GM19455 (cell line): Measurements from ENCODE around the gene SLC16A11.
"Not testable (repeated sequence)": the region's sequence is repeated elsewhere in the genome, so short reads cannot be mapped to it uniquely, and the experiment has no call there.

Experiments used
- ATAC-seq: cut with Tn5 transposase; IDR thresholded peaks from one replicate; pipeline ENCODE4 v1.9.1; 2021; ENCODE audit not compliant: unreplicated experiment

SLC16A11 gene

DNA sequence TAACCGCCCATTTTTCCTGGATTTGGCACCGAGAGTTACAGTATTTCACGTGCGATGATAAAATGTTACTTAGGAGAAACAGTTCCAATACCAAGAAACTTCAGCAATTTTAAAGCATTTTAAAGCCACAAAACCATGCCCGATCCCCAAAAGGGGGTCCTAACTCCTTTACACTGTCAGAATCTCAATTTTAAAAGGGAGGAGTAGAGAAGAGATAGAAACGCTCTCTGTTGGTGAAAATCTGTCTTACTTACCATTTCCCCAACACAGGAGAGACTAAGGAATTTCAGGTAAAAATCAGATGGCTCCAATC lies 32.0 kb downstream of the SLC16A11 start:
- no peak for ATAC-seq

DNA sequence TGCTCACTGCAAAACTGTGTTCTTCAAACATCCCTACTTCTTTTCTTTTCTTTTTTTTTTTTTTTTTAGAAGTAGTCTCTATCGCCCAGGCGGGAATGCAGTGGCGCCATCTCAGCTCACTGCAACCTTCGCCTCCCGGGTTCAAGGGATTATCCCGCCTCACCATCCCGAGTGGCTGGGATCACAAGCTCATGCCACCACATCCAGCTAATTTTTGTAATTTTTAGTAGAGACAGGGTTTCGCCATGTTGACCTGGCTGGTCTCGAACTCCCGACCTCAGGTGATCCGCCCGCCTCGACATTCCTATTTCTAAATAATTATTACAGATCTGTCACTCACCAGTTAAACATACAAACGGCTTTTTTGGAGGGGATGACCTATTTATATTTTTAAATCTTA lies 32.5 kb downstream of the SLC16A11 start:
- no peak for ATAC-seq

DNA sequence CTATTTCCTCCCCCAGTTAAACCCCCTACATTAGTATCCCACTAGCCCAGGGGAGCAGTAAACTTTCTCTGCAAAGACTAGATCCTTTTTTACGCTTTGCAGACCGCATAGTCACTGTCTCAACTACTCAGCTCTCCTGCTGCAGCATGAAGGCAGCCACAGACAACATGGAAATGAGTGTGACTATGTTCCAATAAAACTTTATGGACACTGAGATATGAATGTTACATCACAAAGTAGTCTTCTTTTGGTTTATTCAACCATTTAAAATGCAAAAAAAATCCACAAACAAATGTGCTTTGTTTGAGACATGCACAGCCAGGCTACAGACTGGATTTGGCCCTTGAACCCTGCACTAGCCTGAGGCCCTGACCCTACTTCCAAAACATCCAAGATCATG lies 33.4 kb downstream of the SLC16A11 start:
- ATAC-seq, result no peak

DNA sequence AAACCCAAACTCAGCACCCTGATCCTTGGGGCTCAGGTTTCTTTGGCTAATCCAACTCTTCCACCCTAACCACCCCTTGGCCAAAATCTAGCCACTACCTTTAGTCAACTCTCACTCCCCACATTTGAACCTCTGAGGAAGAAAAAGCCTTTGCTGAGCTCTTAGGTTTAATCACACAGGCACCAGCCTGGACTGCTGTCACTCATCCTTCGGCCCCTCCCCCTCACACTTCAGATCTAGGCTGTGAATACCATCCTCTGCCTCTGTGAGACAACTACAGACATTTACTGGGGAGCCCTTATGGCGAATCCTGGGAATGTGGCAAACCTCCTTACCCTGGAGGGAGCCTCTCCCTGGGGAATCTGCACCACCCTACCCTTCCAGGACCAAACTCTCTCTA lies 36.7 kb downstream of the SLC16A11 start:
- ATAC-seq, result no peak

GRCh38 chr17:7005716-7006115 lies 38.2 kb downstream of the SLC16A11 start:
- no peak for ATAC-seq

- ATAC-seq, result no peak
Measured at GRCh38 chr17:7004398-7005253, 39.3 kb downstream of the SLC16A11 start.

DNA sequence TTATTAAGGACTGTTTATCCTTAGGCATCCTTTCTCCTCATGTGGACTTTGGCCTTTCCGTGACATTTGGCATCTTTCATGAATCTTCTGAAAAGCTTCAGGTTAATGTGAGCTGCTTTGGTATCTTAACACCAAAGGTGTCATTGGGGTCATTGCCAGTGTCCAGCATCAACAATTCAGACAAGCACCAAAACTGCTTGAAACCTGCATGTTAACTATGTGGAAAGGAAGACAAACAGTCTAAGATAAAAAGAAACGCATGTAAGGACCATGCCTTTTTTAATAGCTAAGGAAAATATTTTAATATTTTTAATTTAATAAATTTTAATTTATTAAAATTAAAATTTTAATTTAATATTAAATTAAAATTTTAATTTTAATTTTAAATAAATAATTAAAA lies 40.1 kb downstream of the SLC16A11 start:
- no peak for ATAC-seq

- ATAC-seq, result no peak
Measured at GRCh38 chr17:7002288-7003047, 41.4 kb downstream of the SLC16A11 start.

DNA sequence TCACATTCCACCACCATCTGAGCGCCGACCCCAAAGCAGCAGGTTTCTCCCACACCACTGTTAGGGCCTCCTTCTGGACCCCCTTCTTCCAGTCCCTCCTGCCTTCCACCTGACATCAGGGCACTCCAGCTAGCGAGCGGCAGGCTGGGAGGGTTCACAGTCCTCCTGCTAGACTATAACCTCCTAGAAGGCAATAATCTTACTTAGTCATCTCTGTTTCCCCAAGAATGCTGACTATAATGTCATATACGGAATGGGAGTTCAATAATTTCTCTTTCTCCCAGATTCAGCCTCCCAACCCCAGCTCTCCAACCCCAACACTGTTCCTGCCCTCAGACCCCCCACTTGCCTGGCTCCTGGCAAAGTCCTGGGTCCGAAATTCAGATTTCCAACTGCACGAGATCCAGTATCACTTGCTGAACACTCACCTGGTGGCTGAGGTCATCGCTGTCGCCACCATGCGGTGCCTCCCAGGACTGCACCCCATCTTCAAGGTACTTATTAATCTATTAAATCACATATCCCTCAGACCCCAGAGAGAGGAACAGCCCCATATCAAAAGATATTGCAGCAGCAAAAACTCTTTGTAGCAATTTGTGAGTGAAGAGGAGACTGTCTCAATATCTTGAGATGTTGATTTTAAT lies 42.5 kb downstream of the SLC16A11 start:
- no peak for ATAC-seq

- ATAC-seq, result no peak
Measured at GRCh38 chr17:6998855-6999508, 44.9 kb downstream of the SLC16A11 start.

DNA sequence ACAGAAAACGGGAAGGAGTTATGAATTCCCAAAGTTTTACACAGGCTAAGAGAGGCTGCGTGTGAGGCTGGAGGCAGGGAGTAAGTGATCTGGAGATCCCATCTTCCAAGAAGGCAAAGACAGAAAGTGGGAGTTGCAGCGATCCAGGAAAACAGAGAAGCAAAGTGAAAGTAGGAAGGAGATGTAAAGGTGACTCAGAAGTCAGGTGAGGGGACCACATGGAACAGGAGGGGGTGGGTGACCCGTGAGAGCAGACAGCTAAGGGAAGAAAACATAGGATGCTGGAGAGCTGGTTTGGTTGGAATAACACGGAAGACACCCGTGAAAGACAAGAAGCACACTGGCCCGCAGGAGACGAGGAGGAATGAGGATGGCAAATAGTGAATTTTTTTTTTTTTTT lies 46.7 kb downstream of the SLC16A11 start:
- ATAC-seq, result no peak

- no peak for ATAC-seq
Measured at GRCh38 chr17:6996256-6997011, 47.5 kb downstream of the SLC16A11 start.

- no peak for ATAC-seq
Measured at GRCh38 chr17:6995500-6996255, 48.2 kb downstream of the SLC16A11 start, which contains the start of gene ALOX12. Gene ALOX12, plus strand, starts transcription at chr17:6996049. Its CDS starts 69 bp downstream, at chr17:6996118.

GRCh38 chr17:6994666-6995256 lies 49.1 kb downstream of the SLC16A11 start:
- ATAC-seq, result no peak

DNA sequence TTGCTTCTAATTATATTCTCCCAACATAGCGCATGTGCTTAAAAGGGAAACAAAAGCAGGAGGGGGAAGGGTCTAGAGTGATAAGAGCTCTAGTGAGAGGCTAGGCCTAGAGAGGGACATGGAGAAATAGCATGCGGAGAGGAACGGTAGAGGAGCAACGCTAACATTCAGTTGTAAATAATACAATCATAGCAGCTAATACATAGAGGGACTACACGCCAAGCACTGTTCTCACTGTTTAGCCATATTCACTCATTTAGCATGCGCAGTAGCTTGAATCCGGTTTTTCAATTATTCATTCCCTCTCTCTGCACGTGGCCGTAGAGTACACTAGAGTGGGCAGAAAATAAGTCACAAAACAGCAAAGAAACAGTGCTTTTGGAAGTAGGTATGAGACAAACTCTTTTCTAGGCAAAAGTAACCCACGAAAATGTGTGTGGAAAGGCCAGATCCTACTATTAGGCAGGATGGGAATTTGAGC lies 49.7 kb downstream of the SLC16A11 start:
- ATAC-seq, result no peak

DNA sequence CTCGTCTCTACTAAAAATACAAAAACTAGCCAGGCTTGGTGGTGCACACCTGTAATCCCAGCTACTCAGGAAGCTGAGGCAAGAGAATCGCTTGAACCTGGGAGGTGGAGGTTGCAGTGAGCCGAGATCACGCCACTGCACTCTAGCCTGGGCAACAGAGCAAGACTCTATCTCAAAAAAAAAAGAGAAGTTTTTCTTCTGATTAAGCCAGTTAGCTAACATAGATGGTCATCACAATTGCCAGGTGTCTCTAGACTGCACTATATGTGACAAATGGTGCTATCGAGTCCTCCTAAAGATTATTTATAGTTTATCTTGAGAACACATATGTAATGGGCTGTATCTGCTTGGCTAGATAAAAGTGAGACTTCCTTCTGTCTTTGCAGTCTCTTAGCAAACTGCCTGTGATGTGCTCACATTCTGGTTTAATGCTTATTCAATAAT lies 50.3 kb downstream of the SLC16A11 start:
- ATAC-seq, result not testable (repeated sequence)
